Stimulated activated CD4-positive, alpha-beta T cell treated with anti-CD3 and anti-CD28 coated beads, Interleukin-2, amount 100 ng/mL, for 24 hours (primary cell): ENCODE data around the gene DSC2.
"Not testable (repeated sequence)": the region's sequence is repeated elsewhere in the genome, so short reads cannot be mapped to it uniquely, and the experiment has no call there.

ENCODE experiments used
- DNase-seq, 2 donors: peaks; one replicate each; pipeline ENCODE4 v3.0.0-alpha.2; 2020

The DSC2 gene

DNA sequence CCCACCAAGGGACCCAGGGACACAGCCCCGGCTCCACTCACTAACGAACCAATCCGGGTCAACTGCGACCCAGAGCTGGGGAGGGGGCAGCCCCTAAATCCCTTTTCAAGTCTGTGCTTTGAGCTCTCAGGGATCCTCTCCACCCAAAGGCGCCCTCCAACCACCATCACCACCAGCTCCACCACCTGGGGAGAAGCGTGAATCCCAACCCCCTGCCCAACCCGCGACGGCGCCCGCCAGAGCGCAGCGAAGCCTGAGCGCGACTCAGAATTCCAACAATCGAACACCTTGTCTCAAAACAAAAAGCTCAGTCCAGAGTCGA lies 60.2 kb downstream of the DSC2 start:
- DNase-seq, result no peak

DNA sequence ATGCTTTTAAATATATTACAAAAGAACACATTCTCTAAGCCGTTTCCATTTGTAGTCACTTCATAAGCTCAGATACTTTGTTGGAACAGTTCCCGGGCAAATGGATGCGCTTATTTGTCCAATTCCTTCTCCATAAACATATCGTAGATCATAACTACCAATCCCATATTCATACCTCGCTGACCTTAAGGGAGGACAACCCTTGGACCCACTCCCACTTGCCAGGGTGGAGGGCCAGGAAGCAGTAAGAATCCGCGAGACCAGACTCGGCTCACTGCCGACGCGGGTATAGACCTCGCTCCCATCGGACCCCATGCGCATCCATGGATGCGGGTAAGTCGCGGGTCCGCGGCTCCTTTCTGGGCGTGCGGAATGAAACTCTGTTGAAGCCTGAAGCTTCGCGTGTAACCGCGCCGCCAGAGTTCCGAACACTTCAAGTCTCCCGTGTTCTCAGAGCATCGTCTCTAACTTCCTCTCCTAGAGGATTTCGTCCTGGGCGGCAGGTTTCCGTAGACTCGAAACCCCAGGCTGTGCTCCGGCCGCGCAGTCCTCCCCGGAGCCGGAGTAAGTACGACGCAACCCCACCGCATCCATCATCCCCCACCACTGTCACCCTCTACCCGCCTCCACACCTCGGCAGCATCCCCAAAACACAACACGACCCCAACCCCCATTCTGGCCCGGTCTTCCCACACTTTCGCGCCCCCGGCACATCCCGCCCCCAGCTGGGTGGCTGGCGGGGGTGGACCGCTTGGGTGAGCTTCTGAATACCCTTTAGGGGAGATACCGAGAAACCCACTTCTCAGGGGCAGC lies 60.7 kb downstream of the DSC2 start:
- DNase-seq, result no peak

GRCh38 chr18:31040686-31041270 lies 61.4 kb downstream of the DSC2 start:
- DNase-seq, result no peak

DNA sequence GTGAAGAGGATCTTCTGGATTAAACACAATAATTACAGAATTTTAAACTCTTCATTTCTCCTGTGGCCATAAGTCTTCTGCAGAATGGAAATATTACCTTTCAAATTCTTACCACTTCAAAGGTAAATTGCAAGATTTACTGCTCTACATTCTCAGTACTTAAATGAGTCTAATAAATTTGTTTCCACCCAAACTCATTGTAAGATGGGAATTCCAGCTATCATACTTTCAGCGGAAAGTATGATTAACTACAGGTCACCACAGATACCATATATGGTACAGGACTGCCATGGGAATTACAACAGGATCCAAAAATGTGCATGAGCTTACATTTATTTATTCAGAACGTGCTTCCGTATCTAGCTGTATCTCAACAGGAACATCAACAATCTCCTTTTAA lies 62.8 kb downstream of the DSC2 start:
- DNase-seq, result no peak

GRCh38 chr18:31037686-31038085 lies 64.5 kb downstream of the DSC2 start:
- DNase-seq, result not testable (repeated sequence)

GRCh38 chr18:31034541-31034940 lies 67.7 kb downstream of the DSC2 start:
- DNase-seq, result no peak

DNA sequence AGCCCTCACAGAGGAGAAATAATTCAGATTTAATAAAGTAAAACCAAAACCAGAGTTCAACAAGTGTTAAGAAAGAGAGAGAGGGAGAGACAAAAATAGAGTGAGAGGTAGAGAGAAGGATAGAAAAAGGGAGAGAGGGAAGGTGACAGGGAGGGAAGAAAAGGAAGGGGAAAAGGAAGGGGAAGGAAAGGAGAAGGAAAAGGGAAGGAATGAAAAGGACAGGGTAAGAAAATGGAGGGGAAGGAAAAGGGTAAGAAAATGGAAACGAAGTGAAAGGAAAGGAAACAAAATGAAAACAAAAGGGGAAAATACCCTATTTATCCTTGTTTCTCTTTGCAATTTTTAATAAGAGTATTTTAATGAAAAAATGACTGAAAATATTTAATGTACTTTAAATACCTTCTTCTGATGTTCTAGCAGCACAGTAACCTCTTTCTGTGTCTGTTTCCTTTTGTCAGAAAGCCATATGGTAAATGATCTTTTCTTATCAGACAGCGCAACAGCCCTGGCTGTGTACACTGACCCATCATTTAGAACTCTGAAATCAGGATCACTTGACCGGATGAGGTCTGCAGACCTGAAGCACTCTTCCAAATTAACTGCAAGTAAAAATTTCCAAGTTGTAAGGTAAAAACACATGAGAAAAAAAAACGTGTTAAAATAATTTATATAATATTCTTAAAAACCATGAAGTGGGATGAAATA lies 71.5 kb downstream of the DSC2 start:
- no peak for DNase-seq

DNA sequence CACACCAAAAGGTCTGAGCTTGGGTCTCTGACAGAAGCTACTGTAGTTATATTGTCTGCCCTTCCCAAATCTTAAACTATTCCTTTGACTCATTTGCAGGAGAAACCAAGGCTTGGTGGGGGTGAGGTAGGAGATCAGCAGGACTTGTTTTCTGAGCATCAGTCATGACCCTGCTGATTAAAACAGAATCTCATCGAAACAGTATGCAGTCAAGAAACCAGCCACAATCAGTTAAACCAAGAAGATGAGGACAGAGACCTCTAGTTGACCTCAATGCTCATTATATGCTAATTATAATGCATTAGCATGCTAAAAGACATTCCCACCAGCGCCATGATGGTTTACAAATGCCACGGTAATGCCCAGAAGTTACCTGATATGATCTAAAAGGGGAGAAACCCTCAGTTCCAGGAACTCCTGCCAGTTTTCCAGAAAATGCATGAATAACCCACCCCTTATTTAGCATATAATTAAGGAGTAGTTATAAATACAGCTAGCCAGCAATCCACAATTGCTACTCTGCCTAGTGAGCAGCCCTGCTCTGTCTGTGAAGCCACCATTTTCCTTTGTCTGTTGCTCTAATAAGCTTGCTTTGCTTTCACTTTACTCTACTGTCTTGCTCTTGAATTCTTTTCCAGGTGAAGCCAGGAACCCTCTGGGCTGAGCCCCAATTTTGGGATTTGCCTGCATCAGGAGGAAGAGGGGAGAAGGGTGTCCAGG lies 86.3 kb downstream of the DSC2 start:
- no peak for DNase-seq

- DNase-seq, result not testable (repeated sequence)
Observed at GRCh38 chr18:31011455-31011854, 90.8 kb downstream of the DSC2 start.

DNA sequence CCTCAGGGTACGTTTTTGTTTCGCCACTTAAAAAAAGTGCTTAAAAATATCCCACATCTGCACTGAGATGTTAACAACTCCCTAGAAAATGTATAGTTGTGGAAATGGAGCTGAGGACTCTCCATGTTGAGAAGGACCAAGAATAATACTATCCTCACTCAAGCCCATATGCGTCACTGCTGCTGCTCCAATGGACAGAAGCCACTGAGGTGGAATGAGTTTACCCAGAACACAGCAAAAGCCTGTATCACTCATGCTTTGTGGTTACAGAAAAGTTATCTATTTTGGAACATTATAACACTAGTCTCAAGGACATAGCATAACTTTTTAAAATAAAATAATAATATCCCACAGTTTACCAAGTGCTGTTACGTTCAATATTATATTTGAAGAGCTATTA lies 91.6 kb downstream of the DSC2 start:
- DNase-seq, result no peak
